GM18858 (cell line): ENCODE results near the gene RACK1.

Experiments
- ATAC-seq: cut with Tn5 transposase; IDR thresholded peaks from one replicate; pipeline ENCODE4 v1.9.1; 2021; ENCODE audit not compliant: unreplicated experiment

RACK1 gene

GRCh38 chr5:181234455-181235306 lies 9.0 kb downstream of the RACK1 start:
- ATAC-seq: no peak

- no peak for ATAC-seq
These were observed 9.8 kb downstream of the RACK1 start for GRCh38 chr5:181233801-181234454.

GRCh38 chr5:181233088-181233800 lies 10.5 kb downstream of the RACK1 start:
- ATAC-seq: no peak

GRCh38 chr5:181232593-181232992 lies 11.1 kb downstream of the RACK1 start:
- ATAC-seq: no peak

GRCh38 chr5:181231432-181231831 lies 12.3 kb downstream of the RACK1 start:
- no peak for ATAC-seq

- ATAC-seq: no peak
These were observed 13.2 kb downstream of the RACK1 start for GRCh38 chr5:181230551-181230950.

- no peak for ATAC-seq
These were observed 13.7 kb downstream of the RACK1 start for GRCh38 chr5:181229996-181230395.

GRCh38 chr5:181224390-181225229 lies 19.1 kb downstream of the RACK1 start:
- no peak for ATAC-seq

GRCh38 chr5:181223729-181224389 lies 19.8 kb downstream of the RACK1 start:
- ATAC-seq: no peak

- peak; percentile 40 for ATAC-seq
These were observed 20.5 kb downstream of the RACK1 start, which contains the start of gene TRIM41 for GRCh38 chr5:181223058-181223728. TSS of gene TRIM41 (plus strand) at chr5:181223281. CDS start at chr5:181224000, 719 bp downstream.

GRCh38 chr5:181222630-181223057 lies 21.1 kb downstream of the RACK1 start:
- ATAC-seq: no peak

GRCh38 chr5:181221792-181222629 lies 21.7 kb downstream of the RACK1 start:
- peak; percentile 23 for ATAC-seq

- ATAC-seq: no peak
These were observed 22.5 kb downstream of the RACK1 start for GRCh38 chr5:181221105-181221791.

GRCh38 chr5:181220178-181220515 lies 23.6 kb downstream of the RACK1 start:
- no peak for ATAC-seq

- ATAC-seq: no peak
These were observed 24.2 kb downstream of the RACK1 start for GRCh38 chr5:181219262-181220177.

GRCh38 chr5:181218795-181219124 lies 24.9 kb downstream of the RACK1 start:
- ATAC-seq: no peak

- ATAC-seq: no peak
These were observed 26.0 kb downstream of the RACK1 start for GRCh38 chr5:181217803-181218062.
